ENCODE measurements around the gene SLC6A4. TPM values are rescaled to one million over a fixed set of nuclear protein-coding genes. Genes with fewer than 3 reads are reported as not detected.

The SLC6A4 gene
- total RNA-seq, 1 experiment from 2014 or later = 0.02 TPM

GRCh38 chr17:30222251-30222650 lies 13.2 kb downstream of the SLC6A4 start:
- peaks cover 4% of the 10 kb centered on the region for H3K23me2 ChIP-seq (ENCODE audit: insufficient read length, low read depth, low read length, poor library complexity, severe bottlenecking)
- no peak overlapping the region for H2BK5ac ChIP-seq (ENCODE audit: insufficient read length, low read length)
- no peak overlapping the region for H3K14ac ChIP-seq (ENCODE audit: insufficient read depth, low read length)
- H3K79me2 ChIP-seq (ENCODE audit: insufficient read depth, low read length) = no peaks in the 10 kb centered on the region
- H3K9me3 ChIP-seq (ENCODE audit: control insufficient read depth, low read depth, low read length) = no peaks in the 10 kb centered on the region
- Mint-ChIP-seq H3K27ac (no peak overlapping the region; a peak in 1 of 7 replicates), H3K4me1 (peaks cover 16 to 23% of the 10 kb centered on the region in 2 experiments), H3K9me3 (no peaks in the 10 kb centered on the region), H3K27me3 (ENCODE audit: low read depth) (peaks cover 3% of the 10 kb centered on the region), H3K36me3 (ENCODE audit: insufficient read depth in 1 of 3, low read depth in 3 of 3) (no peaks in the 10 kb centered on the region; a peak in 1 of 7 replicates), H3K4me3 (no peak overlapping the region)
- no peaks in the 10 kb centered on the region for H3K27me3 ChIP-seq (ENCODE audit: insufficient read depth, low read length)
- no peak overlapping the region for H3K23ac ChIP-seq (ENCODE audit: insufficient read length, low read depth, low read length)
- H2BK15ac ChIP-seq (ENCODE audit: low read depth, low read length) = no peak overlapping the region
- no peaks in the 10 kb centered on the region for H3K79me1 ChIP-seq (ENCODE audit: insufficient read depth, low read depth, low read length, poor library complexity, severe bottlenecking)
- H3K4me2 ChIP-seq (ENCODE audit: insufficient read depth, insufficient read length, low read length) = no peak overlapping the region
- H2BK20ac ChIP-seq (ENCODE audit: low read depth, low read length, poor library complexity, severe bottlenecking) = no peak overlapping the region
- H3K9ac ChIP-seq (ENCODE audit: extremely low read depth, insufficient read length, low read length) = no peak overlapping the region
- TF ChIP-seq, protein P1, sequence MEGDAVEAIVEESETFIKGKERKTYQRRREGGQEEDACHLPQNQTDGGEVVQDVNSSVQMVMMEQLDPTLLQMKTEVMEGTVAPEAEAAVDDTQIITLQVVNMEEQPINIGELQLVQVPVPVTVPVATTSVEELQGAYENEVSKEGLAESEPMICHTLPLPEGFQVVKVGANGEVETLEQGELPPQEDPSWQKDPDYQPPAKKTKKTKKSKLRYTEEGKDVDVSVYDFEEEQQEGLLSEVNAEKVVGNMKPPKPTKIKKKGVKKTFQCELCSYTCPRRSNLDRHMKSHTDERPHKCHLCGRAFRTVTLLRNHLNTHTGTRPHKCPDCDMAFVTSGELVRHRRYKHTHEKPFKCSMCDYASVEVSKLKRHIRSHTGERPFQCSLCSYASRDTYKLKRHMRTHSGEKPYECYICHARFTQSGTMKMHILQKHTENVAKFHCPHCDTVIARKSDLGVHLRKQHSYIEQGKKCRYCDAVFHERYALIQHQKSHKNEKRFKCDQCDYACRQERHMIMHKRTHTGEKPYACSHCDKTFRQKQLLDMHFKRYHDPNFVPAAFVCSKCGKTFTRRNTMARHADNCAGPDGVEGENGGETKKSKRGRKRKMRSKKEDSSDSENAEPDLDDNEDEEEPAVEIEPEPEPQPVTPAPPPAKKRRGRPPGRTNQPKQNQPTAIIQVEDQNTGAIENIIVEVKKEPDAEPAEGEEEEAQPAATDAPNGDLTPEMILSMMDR (conservative IDR thresholded peaks at IDR 0.05) = no peak
- no peak overlapping the region for H4K8ac ChIP-seq (replicated peaks; ENCODE audit: insufficient read length, low read depth, low read length)
- no peak overlapping the region for H2BK12ac ChIP-seq (ENCODE audit: insufficient read length, low read depth, low read length)
- no peaks in the 10 kb centered on the region for H4K20me1 ChIP-seq (ENCODE audit: control insufficient read depth, insufficient read depth, insufficient read length)
- H3T11ph ChIP-seq (ENCODE audit: low read length) = no peak overlapping the region
- H3K27ac ChIP-seq (ENCODE audit: insufficient read length, low read depth, low read length) = no peak overlapping the region
- no peak overlapping the region for H4K5ac ChIP-seq (ENCODE audit: insufficient read length, low read depth, low read length)
- no peaks in the 10 kb centered on the region for H3K4me1 ChIP-seq (ENCODE audit: insufficient read depth, low read length)
- no peak overlapping the region for H4K91ac ChIP-seq (ENCODE audit: insufficient read length, low read depth, low read length)
- no peak overlapping the region for H3K18ac ChIP-seq (ENCODE audit: insufficient read length, low read depth, low read length)
- no peak overlapping the region for H2AK5ac ChIP-seq (ENCODE audit: insufficient read length, low read length)
- no peak for DNase-seq
- no peak overlapping the region for H3K4ac ChIP-seq (ENCODE audit: low read depth, low read length)
- no peak overlapping the region for H2AFZ ChIP-seq (ENCODE audit: low read length)
- H3K56ac ChIP-seq (ENCODE audit: insufficient read length, low read depth, low read length) = no peak overlapping the region
- no peak overlapping the region for H2BK120ac ChIP-seq (ENCODE audit: low read depth, low read length, poor library complexity, severe bottlenecking)
- WGBS (ENCODE audit: extremely low coverage, insufficient read length, low lambda C conversion rate) = no CpG with 5 or more reads among the region's 4 CpGs

Data from H9 (cell line).